ENCODE results near the gene AK2.

- TF ChIP-seq ZNF76 (tag by site-specific recombination; IDR thresholded peaks at IDR 0.05; ENCODE audit: borderline replicate concordance, low read depth) = no peak
- no peak for TF ChIP-seq ZNF837 (tag by site-specific recombination; IDR thresholded peaks at IDR 0.05)
- no peak for TF ChIP-seq CTCF (tag by site-specific recombination; IDR thresholded peaks at IDR 0.05)
- no peak for TF ChIP-seq TRIM28 (IDR thresholded peaks at IDR 0.05; ENCODE audit: borderline replicate concordance, low read length)
Measured at GRCh38 chr1:33041026-33041425, 4.3 kb upstream of the AK2 start.

All from HEK293 (cell line).